HG03565 (cell line): ENCODE measurements around the gene MTMR3.
"Not testable (repeated sequence)": the region's sequence is repeated elsewhere in the genome, so short reads cannot be mapped to it uniquely, and the experiment has no call there.

ENCODE experiments used
- ATAC-seq: cut with Tn5 transposase; IDR thresholded peaks from one replicate; pipeline ENCODE4 v1.9.1; 2021; ENCODE audit warnings: mild to moderate bottlenecking, moderate library complexity; ENCODE audit not compliant: unreplicated experiment

Gene MTMR3

DNA sequence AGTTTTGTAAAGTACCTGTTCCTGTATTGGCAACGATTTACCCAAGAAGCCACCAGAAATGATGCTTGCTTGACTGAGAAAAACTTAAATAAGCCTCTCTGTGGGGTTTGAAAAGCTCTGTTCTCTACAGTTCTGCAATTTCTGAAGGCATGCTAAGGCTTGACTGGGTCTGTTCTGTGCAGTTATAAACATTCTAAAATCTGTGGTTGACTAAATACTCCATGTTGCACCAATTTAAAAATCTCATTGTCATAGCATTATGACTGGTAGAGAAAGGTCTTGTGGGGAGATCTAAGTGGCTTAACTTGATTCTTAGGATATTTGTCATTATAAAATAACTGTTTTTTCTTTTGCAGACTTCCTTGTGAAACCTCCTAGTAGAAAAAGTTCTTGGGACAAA lies 73.7 kb downstream of the MTMR3 start:
- ATAC-seq, result no peak

DNA sequence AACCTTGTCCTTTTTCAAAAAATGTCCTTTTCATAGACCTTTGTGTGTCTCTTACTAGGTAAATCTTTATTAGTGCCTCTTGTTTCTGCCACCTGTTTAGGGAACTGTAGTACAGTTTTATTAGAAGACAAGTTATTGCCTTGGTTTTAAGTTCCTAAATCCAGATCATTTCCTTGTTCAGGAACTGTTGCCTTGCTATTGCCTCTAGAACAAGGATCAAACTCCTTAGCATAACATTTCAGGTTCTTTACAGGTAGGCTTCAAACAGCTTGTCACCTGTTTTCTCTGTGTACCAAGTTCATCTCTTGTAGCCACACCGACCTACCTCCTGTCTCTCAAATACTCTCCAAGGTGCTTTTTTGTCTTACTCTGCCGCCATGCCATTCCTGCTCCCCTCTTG lies 75.2 kb downstream of the MTMR3 start:
- ATAC-seq, result no peak

DNA sequence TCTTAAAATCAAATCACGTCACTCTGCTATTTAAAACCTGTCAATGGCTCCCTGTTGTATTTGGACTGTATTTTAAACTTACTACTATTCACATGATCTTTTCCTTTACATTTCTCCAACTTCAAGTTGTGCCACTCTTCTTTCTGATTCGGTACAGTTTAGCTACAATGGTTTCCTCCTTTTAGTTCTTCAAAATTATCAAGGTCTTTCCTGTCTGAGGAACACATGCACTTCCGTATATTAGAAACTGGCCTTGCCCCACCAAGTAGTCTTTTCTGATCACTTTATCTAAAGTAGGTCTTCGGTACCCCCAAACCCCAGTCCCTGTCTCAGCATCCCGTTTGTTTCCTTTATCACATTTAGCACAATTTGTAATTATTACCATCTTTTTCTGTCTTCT lies 81.8 kb downstream of the MTMR3 start:
- no peak for ATAC-seq

DNA sequence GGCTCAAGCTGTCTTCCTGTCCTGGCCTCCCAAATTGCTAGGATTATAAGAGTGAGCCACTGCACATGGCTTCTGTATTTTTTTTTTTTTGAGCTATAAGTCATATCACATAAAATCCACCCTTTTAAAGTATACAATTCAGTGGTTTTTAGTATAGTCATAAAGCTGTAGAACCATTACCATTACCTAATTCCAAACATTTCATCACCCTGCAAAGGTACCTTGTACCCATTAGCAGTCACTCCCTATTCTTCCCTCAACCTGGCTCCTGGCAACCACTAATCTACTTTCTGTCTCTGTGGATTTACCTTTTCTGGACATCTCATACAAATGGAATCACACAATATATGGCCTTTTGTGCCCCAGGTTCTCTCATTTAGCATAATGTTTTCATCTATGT lies 84.5 kb downstream of the MTMR3 start:
- ATAC-seq, result no peak

DNA sequence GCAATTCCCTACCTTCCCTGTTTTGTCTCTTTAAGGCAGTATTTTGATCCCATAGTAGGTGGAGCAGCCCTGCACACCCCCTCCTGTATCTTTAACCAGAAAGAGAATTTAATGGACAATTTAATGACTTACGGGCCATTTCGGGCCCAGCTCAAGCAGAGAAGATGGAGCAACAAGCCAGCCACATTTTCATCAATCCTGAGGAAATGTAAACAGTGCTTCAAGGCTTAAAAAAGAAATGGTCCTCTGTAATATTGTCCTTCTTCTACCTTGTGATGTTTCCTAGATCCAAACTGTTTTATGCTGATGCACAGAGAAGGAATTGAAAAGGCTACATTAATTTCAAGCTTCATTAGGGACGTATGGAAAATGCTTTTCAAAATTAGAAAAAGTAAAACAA lies 88.6 kb downstream of the MTMR3 start:
- no peak for ATAC-seq

DNA sequence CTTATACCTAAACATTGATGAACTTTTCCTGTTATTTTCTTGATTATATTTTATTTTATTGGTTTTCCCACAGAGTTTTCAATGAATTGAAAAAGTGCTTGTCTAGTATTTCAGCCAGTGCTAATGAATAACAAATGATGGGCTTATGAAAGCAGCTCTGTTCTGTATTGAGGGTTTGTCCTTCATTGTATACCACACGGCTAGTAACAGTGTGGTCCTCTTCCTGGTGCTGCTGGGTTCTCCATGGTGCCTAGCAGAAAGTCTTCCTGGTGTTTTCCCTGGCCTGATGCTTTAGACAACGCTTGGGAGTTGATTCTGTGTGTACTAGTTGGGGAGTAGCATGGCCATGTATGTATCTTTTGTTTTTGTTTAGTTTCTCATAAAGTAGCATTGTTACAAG lies 89.1 kb downstream of the MTMR3 start:
- no peak for ATAC-seq

DNA sequence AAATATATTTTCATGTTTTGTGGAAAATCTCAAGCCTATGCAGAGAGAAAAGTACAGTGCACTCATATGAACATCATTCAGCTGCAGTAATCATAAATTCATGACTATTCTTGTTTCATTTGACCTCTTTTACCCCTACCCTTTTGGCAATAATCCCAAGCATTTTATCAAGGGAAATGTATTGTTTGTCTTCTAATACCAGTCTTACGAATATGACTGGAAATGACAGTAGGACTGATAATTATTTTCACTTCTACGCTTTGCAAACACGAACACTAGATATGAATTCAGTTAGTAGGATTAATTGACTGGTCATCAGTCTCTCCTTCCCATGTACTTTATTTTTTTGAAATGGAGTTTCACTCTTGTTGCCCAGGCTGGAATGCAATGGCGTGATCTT lies 90.3 kb downstream of the MTMR3 start:
- ATAC-seq, result no peak

DNA sequence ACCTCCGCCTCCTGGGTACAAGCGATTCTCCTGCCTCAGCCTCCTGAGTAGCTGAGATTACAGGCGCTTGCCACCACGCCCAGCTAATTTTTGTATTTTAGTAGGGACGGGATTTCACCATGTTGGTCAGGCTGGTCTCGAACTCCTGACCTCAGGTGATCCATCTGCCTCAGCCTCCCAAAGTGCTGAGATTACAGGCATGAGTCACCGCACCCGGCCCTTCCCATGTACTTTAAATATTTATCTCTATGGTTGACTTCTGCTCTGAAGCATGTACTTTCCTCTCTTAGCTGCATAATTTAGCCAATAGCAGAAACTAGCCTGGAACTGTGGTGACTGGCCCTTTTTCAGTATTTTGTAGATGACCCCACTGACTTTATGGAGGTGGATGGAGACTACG lies 90.7 kb downstream of the MTMR3 start:
- not testable (repeated sequence) for ATAC-seq

DNA sequence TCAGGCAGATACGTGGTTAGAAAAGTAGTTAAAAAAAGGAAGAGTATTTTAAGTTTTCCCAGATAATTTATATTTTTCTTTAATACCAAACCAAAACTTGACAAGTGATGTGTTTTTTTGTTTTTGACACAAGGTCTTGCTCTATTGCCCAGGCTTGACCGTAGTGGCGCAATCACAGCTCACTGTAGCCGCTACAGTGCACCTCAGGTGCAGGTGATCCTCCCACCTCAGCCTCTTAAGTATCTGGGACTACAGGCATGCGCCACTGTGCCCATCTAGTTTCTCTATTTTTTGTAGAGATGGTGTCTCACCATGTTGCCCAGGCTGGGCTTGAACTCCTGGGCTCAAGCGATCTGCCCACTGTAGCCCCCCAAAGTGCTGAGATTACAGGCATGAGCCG lies 92.5 kb downstream of the MTMR3 start:
- ATAC-seq, result no peak

DNA sequence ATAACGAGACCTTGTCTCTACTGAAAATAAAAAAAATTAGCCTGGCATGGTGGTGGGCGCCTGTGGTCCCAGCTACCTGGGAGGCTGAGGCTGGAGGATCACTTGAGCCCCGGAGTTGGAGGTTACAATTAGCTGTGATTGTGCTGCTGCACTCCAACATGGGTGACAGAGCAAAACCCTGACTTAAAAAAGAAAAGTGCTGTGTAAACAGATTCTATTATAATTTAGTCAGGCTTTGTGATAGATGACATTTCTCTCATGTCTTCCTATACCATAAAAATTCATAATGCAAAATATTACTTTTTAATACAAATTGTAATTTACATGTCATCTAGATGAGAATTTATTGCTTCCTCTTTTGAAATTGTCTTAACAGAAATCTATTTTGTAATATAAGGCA lies 94.1 kb downstream of the MTMR3 start:
- ATAC-seq, result no peak

DNA sequence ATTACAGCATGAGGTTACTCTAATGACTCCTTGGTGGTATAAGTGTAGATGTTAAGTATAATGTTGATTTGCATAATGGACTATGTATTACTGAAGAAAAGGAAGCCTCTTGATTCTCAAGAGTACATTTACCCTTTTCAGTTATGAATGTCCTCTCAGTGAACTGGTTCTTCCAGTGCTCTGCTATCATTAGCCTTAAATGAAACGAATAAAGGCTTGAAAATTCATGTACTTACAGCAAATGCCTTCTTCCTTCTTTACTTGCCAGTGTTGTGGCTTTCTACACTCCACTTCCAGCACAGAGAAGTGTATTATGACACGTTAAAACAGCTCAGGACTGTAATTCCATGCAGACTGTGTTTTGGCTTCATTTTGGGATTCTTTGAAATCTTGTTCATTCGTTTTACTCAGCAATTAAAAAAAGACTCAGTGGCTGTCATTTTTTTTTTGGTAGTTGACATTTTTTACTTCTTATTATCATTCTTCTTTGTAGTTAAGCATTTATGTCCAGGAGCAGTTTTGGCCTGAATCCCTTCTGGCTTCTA lies 96.9 kb downstream of the MTMR3 start:
- no peak for ATAC-seq

DNA sequence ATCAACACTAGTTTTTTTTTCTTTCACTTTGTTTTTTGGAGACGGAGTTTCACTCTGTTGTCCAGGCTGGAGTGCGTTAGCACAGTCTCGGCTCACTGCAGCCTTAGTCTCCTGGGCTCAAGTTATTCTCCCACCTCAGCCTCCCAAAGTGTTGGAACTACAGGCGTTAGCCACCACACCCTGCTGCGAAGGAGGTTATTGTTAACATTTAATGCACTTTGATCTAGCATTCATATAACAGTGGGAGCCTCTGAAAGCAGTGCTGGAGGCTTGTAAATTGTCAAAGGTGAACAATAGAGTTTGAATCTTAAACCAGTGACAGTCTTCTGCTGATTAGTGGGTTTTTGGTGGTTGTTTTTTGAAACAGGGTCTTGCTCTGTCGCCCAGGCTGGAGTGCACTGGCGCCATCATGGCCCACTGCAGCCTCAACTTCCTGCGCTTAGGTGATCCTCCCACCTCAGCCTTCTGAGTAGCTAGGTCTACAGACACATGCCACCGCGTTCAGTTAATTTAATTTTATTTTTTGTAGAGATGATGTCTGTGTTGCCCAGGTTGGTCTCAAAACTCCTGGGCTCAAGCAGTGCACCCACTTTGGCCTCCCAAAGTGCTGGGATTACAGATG lies 100.4 kb downstream of the MTMR3 start:
- ATAC-seq, result no peak

DNA sequence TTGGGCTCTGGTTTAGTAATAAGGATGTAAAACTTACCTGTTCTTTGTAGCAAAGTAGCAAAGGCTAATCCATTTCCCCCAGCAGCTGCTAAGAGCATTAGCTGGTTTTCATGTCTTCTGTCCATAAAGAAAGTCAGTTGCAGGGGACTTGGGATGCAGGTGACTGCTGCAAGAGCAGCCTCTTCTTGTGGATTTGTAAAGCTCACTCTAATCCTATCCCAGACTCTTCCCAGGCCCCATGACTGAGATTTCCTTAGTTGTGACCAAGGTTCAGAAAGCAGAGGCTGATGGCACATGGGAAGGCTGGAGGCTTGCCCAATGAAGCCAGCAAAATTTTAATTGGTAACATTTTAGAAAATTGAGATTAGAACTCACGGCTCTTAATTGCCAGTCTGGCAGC lies 102.9 kb downstream of the MTMR3 start:
- no peak for ATAC-seq

DNA sequence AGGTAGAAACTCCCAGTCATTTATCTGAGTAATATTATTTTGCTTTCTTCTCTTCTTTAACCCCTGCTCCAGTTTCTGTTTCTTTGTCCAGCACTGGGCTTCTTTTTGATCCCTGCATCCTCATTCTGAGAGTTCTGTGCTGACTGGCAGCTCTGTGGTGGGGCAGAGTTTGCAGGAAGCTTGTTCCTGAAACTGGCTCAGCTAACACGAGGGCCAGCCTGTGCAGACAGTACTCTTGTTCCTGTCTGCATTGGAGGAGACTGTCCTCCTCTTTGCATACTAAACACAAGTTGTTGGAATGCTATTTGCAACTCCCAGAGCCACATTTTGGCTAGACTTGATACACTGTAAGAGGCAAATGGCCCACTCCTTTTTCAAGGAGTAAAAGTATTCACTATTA lies 104.2 kb downstream of the MTMR3 start:
- ATAC-seq, result no peak

DNA sequence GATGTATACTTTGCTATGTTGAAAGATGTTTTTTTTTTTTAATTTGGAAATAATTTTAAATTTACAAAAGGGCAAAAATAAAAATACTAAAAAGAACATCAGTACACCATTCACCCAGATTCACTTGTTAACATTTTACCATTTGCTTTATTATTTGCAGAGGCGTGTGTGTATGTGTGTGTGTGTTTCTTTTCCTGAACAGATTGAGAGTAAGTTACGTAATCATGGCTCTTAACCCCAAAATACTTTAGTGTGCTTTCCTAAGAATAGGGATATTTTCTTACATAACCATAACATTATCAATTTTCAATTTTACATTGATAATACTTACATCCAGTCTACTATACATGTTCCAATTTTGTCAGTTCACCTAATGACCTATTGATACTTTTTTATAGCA lies 105.7 kb downstream of the MTMR3 start:
- ATAC-seq, result no peak

DNA sequence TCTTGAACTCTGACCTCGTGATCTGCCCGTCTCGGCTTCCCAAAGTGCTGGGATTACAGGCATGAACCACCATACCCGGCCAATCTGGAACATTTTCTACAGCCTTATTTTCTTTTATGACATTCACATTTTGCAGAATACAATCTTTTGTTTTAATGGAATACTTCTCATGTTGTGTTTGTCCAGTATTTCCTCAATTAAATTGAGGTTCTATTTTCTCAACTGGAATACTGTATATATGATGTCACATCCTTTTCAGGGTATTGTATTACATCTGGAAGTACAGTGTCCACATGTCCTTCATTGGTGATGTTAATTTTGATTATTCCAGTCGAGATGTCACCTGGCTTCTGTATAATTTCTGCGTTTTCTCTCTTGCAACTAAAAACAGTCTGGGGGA lies 106.5 kb downstream of the MTMR3 start:
- ATAC-seq, result no peak

DNA sequence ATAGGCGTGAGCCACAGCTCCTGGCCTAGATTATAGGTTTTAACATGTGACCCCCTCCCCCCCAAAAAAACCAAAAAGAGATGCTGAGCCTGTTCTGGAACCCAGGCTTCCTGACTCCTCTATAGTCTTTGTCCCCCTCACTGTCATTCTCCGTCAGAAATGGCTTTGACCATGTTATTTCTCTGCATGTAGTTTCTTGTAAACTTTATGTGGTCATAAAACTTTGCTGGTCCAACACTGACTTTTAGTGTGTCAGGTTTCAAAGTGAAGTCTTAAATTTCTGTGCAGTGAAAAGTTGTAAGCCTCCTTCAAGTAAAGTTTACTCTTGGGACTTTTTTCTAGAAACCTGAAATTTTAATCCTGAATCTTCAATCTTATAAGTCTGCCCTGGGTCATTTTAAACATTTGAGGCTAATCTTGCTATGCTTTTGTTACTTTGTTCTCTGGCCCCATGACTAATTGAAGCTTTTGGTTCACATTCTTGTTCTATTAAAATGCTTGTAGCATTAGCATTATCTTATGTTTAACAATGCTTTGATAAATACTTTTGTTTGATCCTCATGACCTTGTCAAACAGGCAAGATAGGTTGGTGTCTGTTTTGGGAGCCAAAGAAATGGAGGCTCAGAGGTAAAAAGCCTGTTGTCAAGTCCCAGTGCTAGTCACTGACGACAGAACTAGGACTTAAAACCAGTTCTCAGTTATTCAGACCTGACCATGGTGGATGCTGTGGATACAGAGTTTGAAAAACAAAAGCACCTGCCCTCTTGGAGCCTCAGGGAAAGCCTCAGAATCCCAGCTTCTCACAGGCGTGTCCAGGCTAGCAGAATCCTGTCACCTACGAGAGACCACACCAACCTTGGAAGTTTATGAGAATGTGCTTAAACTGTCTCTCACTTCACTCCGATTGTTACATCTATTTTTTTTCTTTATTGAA lies 109.6 kb downstream of the MTMR3 start:
- ATAC-seq, result no peak

DNA sequence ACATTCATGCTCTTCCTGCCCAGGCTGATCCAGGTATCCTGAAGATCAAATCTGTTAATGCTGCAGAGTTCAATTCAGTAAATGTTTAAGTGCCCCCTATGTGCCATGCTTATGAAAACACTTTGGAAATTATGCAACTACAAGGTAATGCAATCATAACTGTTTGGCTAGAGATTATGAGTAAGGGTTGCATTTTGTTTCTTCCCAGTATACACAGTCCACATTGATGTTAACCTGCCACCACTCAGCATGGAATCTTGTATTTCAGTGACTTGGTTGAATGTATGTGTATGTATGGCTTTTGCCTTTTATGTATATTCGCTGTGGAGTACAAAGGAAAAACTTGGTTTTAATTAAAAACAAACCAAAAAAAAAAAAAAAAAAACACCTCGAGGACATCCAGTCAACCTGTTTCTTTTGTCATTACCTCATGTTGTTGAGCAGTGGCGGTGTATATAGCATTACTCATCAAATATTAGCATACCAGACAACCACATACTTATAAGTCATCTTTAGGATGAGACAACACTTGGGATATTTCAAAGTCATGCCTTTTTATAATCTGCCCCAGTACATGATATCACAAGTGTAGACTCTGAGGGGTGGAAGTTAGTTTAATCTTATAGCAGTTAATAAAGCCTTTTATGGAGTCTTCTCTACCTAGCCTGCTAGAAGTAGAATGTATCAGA lies 111.2 kb downstream of the MTMR3 start:
- no peak for ATAC-seq

DNA sequence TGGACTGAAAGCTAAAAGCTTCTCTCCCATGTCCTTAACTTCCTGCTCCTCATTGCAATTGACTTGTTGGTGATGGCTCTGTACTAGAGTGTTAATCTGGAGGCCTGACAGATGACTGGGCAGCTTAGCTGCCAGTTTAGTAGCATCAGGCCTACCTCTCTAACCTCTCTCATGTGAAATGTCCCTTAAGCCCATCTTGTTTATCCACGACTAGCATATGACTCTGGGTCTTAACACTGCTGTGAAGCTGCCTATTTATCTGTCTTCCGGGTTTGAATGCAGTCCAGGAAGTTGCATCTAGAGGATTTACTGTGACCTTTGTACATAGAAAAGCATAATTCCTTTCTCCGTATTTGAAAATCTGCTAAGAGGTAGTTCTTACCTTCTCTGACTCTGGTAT lies 112.0 kb downstream of the MTMR3 start:
- ATAC-seq, result no peak

DNA sequence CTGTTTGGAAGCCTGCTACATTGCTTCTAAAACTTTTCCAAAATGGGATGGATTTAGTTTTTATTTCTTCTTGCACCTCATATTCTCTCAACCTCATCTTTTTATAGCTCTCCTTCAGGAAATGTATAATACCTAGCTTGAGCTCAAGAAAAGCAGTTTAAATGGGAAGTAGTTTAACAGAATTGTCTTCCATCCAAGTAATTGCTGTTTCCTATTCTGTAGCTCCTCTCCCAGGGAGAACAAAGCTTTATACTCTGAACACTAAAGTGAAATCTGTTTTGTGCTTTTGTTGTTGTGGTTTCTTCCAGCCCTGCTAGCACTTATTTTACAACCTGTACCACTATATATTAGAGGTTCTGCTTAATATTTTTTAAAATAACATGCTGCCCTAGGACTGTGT lies 114.1 kb downstream of the MTMR3 start:
- no peak for ATAC-seq

DNA sequence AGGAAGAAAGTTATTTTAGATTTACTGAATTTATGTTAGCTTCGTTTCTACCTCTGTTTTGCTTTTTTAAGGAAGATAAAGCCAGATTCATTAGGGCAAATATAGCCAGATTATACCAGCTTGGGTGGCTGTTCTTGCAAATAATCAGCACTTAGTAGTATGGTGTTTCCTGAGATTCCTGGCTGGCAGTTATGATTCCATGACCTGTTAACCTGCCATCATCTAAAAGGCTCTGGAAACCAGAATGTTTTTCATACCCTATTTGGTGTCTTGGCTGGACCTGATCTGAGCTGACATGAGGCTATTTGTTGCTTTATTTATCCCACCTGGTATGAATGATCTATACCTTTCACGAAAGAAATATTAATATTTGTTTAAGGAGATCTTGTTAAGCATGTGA lies 114.5 kb downstream of the MTMR3 start:
- ATAC-seq, result no peak
